ENCODE data around the gene METAP1D. TPM values are rescaled to one million over a fixed set of nuclear protein-coding genes. Genes with fewer than 3 reads are reported as not detected.

The METAP1D gene
- total RNA-seq, 1 experiment from 2014 or later: 15.8 TPM

GRCh38 chr2:172095146-172095904 lies 95.6 kb downstream of the METAP1D start (continued):
- TF ChIP-seq CEBPB (IDR thresholded peaks at IDR 0.05; ENCODE audit: low read depth) (no peak), RAD21 (IDR thresholded peaks at IDR 0.05; ENCODE audit: low read depth) (no peak), MAX (IDR thresholded peaks at IDR 0.05) (no peak), JUND (IDR thresholded peaks at IDR 0.05) (no peak), EZH2 (IDR thresholded peaks at IDR 0.05) (no peak), ZFX (IDR thresholded peaks at IDR 0.05) (peak; percentile 34; the same call in 1 of the 2 replicates), FOSL1 (IDR thresholded peaks at IDR 0.05; ENCODE audit: low read depth) (no peak), CTCF (IDR thresholded peaks at IDR 0.05 in 2 of 3, conservative IDR thresholded peaks at IDR 0.05 in 1 of 3; ENCODE audit: borderline replicate concordance in 1 of 3, insufficient read depth in 1 of 3, low read depth in 2 of 3, low read length in 2 of 3) (no peak), YY1 (IDR thresholded peaks at IDR 0.05; ENCODE audit: extremely low read depth, insufficient replicate concordance, low read depth, low read length) (no peak), ATF3 (IDR thresholded peaks at IDR 0.05) (no peak), EGR1 (IDR thresholded peaks at IDR 0.05; ENCODE audit: low read depth) (no peak), ZNF274 (IDR thresholded peaks at IDR 0.05; ENCODE audit: low read depth, low read length) (no peak), CBX3 (IDR thresholded peaks at IDR 0.05; ENCODE audit: low read depth) (no peak), TCF7L2 (IDR thresholded peaks at IDR 0.05; ENCODE audit: borderline replicate concordance, extremely low read depth, insufficient read depth, insufficient read length) (peak; percentile 87), SIN3A (IDR thresholded peaks at IDR 0.05; ENCODE audit: low read depth) (no peak)

Measured in HCT116 (cell line).